ENCODE results near the gene PCSK5.
"Not testable (repeated sequence)": the region's sequence is repeated elsewhere in the genome, so short reads cannot be mapped to it uniquely, and the experiment has no call there.

PCSK5 gene

DNA sequence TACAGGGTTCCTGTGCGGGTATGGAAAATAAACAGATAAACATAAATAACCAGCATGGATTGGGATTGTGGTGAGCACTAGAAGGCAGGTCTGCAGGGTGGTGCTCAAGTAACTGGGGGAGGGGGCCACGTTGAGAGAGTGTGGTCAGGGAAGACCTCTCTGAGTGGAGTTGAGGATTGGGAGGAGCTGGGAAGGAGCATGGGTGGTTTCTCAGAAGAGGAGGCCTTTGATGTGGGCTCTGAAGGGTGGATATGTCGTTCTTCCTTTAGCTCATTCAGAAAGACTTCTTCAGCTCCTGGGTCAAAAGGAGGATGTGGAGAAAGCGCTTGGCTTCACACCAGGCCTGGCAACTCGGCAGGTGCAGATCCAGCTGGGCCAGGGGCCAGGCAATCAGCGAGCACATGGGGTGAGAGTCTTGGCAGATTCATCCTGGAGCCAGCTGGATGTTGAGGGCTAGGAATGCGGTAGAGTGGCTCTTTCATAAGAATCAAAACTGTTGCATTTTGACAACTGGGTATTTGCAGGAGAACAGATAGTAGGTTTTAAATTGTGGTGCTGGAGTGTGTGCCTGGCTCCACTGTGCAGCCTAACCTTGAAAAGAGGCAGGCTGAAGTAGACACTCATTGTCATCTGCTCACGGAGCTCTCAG, 71.7 kb downstream of the PCSK5 start:
- Histone ChIP-seq H3K27me3 (ENCODE audit: insufficient read depth, insufficient read length) (no peaks in the 10 kb centered on the region), H3K9ac (ENCODE audit: insufficient read length, low read depth) (no peak overlapping the region), H3K4me3 (ENCODE audit: insufficient read length, low read depth) (no peak overlapping the region), H3K4me1 (ENCODE audit: insufficient read depth, insufficient read length) (no peaks in the 10 kb centered on the region), H3K36me3 (ENCODE audit: insufficient read depth, insufficient read length, low read length) (no peaks in the 10 kb centered on the region), H3K9me3 (ENCODE audit: insufficient read depth, low read length) (no peaks in the 10 kb centered on the region)
- no peak for DNase-seq (ENCODE audit: low read depth, low spot score)
- TF ChIP-seq ZNF274 (IDR thresholded peaks at IDR 0.05; ENCODE audit: low read depth, low read length), result no peak
- TF ChIP-seq YY1 (IDR thresholded peaks at IDR 0.05; ENCODE audit: insufficient read depth, insufficient read length), result no peak
- TF ChIP-seq SUZ12 (IDR thresholded peaks at IDR 0.05; ENCODE audit: extremely low read depth, insufficient read depth, insufficient read length), result no peak

DNA sequence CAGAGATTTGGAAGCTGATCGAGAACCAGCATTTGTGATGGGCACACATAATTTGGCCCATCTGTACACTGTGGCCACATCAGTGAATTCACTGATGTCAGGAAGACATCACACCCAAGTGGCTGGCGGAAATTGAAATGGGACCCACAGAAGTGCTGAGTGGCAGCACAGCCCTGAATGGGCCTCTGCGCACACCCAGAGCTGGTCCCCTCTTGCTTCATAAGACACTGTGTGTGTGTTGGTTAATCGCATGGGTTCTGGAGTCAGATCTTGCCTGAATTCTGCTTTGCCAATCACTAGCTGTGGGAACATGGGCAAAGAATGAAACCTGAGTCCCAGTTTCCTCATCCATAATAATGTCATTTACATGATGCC, 72.2 kb downstream of the PCSK5 start:
- H3K27me3 ChIP-seq (ENCODE audit: insufficient read depth, insufficient read length), result no peaks in the 10 kb centered on the region
- no peak overlapping the region for H3K4me3 ChIP-seq (ENCODE audit: insufficient read length, low read depth)
- H3K36me3 ChIP-seq (ENCODE audit: insufficient read depth, insufficient read length, low read length), result no peaks in the 10 kb centered on the region
- no peak overlapping the region for H3K9ac ChIP-seq (ENCODE audit: insufficient read length, low read depth)
- TF ChIP-seq ZNF274 (IDR thresholded peaks at IDR 0.05; ENCODE audit: low read depth, low read length), result no peak
- no peaks in the 10 kb centered on the region for H3K9me3 ChIP-seq (ENCODE audit: insufficient read depth, low read length)
- DNase-seq (ENCODE audit: low read depth, low spot score), result no peak
- H3K4me1 ChIP-seq (ENCODE audit: insufficient read depth, insufficient read length), result no peaks in the 10 kb centered on the region

DNA sequence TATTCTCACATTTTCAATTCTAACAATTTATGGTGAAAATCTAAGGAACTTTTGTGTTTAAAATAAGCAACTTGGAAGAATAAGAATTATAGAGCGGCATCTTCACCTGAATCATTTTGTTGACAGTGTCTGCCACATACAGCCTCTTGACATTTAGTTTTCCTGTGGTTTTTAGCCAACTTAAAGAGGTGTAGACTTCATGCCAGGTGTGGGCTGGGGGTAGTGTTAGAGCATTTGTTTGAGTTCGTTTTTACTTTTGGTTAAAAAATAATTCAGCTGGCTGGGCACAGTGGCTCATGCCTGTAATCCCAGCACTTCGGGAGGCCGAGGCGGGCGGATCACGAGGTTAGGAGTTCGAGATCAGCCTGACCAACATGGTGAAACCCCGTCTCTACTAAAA, 72.8 kb downstream of the PCSK5 start:
- not testable (repeated sequence) for DNase-seq (ENCODE audit: low read depth, low spot score); H3K27me3 ChIP-seq (ENCODE audit: insufficient read depth, insufficient read length); H3K4me3 ChIP-seq (ENCODE audit: insufficient read length, low read depth); H3K9ac ChIP-seq (ENCODE audit: insufficient read length, low read depth); H3K36me3 ChIP-seq (ENCODE audit: insufficient read depth, insufficient read length, low read length); H3K4me1 ChIP-seq (ENCODE audit: insufficient read depth, insufficient read length); H3K9me3 ChIP-seq (ENCODE audit: insufficient read depth, low read length)

DNA sequence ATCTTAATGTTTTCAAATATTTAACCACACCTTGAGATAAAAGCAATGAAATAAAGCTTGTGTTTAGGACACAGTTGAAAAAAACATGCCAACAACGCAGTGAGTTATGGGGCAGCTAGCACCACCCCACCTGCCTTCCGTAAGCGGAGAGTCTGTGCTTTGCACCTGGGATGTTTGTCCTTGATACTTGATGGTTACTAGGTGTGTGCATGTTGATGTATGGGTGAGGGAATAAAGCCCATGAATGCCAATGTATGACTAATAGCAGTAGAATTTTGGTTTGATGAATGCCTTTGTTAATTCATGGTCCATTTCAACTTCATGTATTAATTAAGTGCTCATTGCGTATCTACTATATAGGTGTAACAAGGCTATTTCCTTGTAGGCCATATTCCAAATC, 74.0 kb downstream of the PCSK5 start:
- no peaks in the 10 kb centered on the region for H3K4me1 ChIP-seq (ENCODE audit: insufficient read depth, insufficient read length)
- H3K36me3 ChIP-seq (ENCODE audit: insufficient read depth, insufficient read length, low read length), result no peaks in the 10 kb centered on the region
- no peak overlapping the region for H3K4me3 ChIP-seq (ENCODE audit: insufficient read length, low read depth)
- no peaks in the 10 kb centered on the region for H3K27me3 ChIP-seq (ENCODE audit: insufficient read depth, insufficient read length)
- H3K9me3 ChIP-seq (ENCODE audit: insufficient read depth, low read length), result no peaks in the 10 kb centered on the region
- DNase-seq (ENCODE audit: low read depth, low spot score), result no peak
- no peak overlapping the region for H3K9ac ChIP-seq (ENCODE audit: insufficient read length, low read depth)
- TF ChIP-seq YY1 (IDR thresholded peaks at IDR 0.05; ENCODE audit: insufficient read depth, insufficient read length), result no peak
- TF ChIP-seq SUZ12 (IDR thresholded peaks at IDR 0.05; ENCODE audit: extremely low read depth, insufficient read depth, insufficient read length), result no peak
- TF ChIP-seq ZNF274 (IDR thresholded peaks at IDR 0.05; ENCODE audit: low read depth, low read length), result no peak

DNA sequence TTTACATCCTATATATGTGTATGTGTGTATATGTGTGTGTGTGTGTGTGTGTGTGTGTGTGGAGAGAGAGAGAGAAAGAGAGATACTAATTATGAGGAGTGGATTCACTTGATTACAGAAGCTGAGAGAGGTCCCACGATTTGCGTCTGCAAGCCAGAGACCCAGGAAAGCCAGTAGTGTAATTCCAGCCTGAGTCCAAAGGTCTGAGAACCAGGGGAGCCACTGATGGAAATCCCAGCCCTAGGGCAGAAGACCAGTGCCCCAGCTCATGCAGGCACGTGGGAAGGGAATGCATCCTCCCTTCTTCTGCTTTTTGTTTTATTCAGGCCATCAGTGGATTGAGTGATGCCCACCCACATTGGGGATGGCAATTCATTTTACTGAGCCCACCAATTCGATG, 74.8 kb downstream of the PCSK5 start:
- Histone ChIP-seq H3K27me3 (ENCODE audit: insufficient read depth, insufficient read length) (no peaks in the 10 kb centered on the region), H3K9me3 (ENCODE audit: insufficient read depth, low read length) (no peaks in the 10 kb centered on the region), H3K36me3 (ENCODE audit: insufficient read depth, insufficient read length, low read length) (no peaks in the 10 kb centered on the region), H3K4me3 (ENCODE audit: insufficient read length, low read depth) (no peak overlapping the region), H3K9ac (ENCODE audit: insufficient read length, low read depth) (no peak overlapping the region), H3K4me1 (ENCODE audit: insufficient read depth, insufficient read length) (no peaks in the 10 kb centered on the region)
- no peak for TF ChIP-seq SUZ12 (IDR thresholded peaks at IDR 0.05; ENCODE audit: extremely low read depth, insufficient read depth, insufficient read length)
- TF ChIP-seq YY1 (IDR thresholded peaks at IDR 0.05; ENCODE audit: insufficient read depth, insufficient read length), result no peak
- TF ChIP-seq ZNF274 (IDR thresholded peaks at IDR 0.05; ENCODE audit: low read depth, low read length), result no peak
- DNase-seq (ENCODE audit: low read depth, low spot score), result no peak

DNA sequence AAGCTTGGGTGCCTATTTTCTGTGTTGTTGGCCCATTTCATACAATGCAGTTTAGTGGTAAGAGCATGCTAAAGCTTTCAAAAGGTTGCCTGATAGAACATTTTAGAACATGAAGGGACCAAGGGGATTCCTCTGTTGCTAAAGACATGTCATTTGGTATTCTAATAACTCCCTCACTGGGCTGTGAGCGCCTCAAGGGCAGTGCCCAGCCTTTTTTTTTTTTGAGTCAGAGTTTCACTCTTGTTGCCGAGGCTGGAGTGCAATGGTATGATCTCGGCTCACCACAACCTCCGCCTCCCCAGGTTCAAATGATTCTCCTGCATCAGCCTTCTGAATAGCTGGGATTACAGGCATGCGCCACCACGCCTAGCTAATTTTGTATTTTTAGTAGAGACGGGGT, 77.1 kb downstream of the PCSK5 start:
- TF ChIP-seq YY1 (IDR thresholded peaks at IDR 0.05; ENCODE audit: insufficient read depth, insufficient read length) (no peak), SUZ12 (IDR thresholded peaks at IDR 0.05; ENCODE audit: extremely low read depth, insufficient read depth, insufficient read length) (no peak), ZNF274 (IDR thresholded peaks at IDR 0.05; ENCODE audit: low read depth, low read length) (no peak)
- Histone ChIP-seq H3K27me3 (ENCODE audit: insufficient read depth, insufficient read length) (no peaks in the 10 kb centered on the region), H3K36me3 (ENCODE audit: insufficient read depth, insufficient read length, low read length) (no peaks in the 10 kb centered on the region), H3K9ac (ENCODE audit: insufficient read length, low read depth) (no peak overlapping the region), H3K4me3 (ENCODE audit: insufficient read length, low read depth) (no peak overlapping the region), H3K9me3 (ENCODE audit: insufficient read depth, low read length) (no peaks in the 10 kb centered on the region; the same call in 1 of the 2 replicates), H3K4me1 (ENCODE audit: insufficient read depth, insufficient read length) (no peaks in the 10 kb centered on the region)
- no peak for DNase-seq (ENCODE audit: low read depth, low spot score)

DNA sequence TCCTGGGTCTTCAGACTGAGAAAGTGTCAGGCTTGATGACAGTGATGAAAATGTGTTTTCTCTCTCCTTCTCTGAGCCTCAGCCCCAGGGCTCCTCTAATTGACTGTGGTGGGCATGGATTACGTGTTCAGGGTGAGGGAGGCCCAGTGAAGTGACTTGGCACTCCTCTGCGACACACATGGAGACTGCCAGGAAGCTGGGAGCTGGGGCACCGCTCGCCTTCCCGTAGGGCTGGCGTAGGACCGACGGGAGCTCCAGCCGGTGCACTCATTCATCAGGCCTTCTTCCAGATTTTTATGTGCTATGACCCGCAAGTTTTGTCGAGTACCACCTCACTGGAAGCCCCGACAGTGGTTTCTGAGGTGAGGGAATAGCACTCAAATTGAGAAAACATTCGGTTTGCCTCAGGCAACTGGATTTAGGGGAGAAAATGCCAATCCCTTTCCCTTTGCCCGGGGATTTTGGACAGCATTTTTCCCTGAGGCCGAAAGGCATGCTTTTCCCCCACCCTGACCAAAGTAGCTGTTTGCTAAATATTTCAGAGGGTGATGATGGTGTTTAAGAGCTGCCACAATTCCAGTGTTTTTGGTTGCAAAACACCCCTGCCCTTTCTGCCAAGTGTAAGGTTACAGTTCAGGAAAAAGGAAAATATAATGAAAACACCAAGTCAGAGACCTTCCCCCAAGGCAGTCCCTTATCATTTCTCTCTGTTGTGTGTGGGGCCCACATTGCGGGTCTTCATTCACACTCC, 83.7 kb downstream of the PCSK5 start:
- H3K9ac ChIP-seq (ENCODE audit: insufficient read length, low read depth), result no peak overlapping the region
- no peaks in the 10 kb centered on the region for H3K36me3 ChIP-seq (ENCODE audit: insufficient read depth, insufficient read length, low read length)
- H3K4me3 ChIP-seq (ENCODE audit: insufficient read length, low read depth), result no peak overlapping the region
- no peaks in the 10 kb centered on the region for H3K27me3 ChIP-seq (ENCODE audit: insufficient read depth, insufficient read length)
- no peak for DNase-seq (ENCODE audit: low read depth, low spot score)
- TF ChIP-seq SUZ12 (IDR thresholded peaks at IDR 0.05; ENCODE audit: extremely low read depth, insufficient read depth, insufficient read length) (no peak), YY1 (IDR thresholded peaks at IDR 0.05; ENCODE audit: insufficient read depth, insufficient read length) (no peak), ZNF274 (IDR thresholded peaks at IDR 0.05; ENCODE audit: low read depth, low read length) (no peak)
- H3K4me1 ChIP-seq (ENCODE audit: insufficient read depth, insufficient read length), result peaks cover 5% of the 10 kb centered on the region
- H3K9me3 ChIP-seq (ENCODE audit: insufficient read depth, low read length), result no peaks in the 10 kb centered on the region; the same call in 1 of the 2 replicates
